ENCODE measurements around the gene ATG7.

ATG7 gene

GRCh38 chr3:11514191-11514821 lies 242.1 kb downstream of the ATG7 start:
- ATAC-seq: peak; percentile 94

DNA sequence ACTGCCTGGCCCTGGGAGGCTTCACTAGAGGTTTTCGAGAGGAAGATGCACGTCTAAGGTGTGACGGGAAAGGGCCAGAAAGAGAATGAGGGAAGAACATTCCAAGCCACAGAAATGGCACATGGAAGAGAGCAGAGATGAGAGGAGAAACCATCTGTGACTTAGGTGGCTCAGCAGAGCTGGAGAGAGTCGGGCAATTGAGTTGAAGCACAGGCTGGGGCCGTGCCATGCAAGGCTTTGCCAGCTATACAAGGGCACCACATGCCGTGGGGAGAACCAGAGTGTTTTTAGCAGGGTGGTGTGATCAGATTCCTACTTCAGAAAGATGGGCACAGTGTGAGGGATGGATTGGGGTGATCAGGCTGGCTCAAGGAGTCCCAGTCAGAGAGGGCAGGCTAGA lies 245.4 kb downstream of the ATG7 start:
- no peak for TF ChIP-seq ZNF70 (CRISPR knock-in tag; IDR thresholded peaks at IDR 0.05)
- TF ChIP-seq ISL1 (CRISPR knock-in tag; IDR thresholded peaks at IDR 0.05): no peak
- no peak for TF ChIP-seq POU6F1 (CRISPR knock-in tag; IDR thresholded peaks at IDR 0.05; ENCODE audit: borderline replicate concordance, low read depth)
- TF ChIP-seq CREB5 (CRISPR knock-in tag; IDR thresholded peaks at IDR 0.05; ENCODE audit: low read depth): no peak
- TF ChIP-seq CSDC2 (CRISPR knock-in tag; IDR thresholded peaks at IDR 0.05): no peak
- TF ChIP-seq TOX (CRISPR knock-in tag; IDR thresholded peaks at IDR 0.05; ENCODE audit: borderline replicate concordance): no peak
- TF ChIP-seq ESRRG (CRISPR knock-in tag; IDR thresholded peaks at IDR 0.05): no peak
- no peak for ATAC-seq

More at GRCh38 chr3:11514191-11514821, 242.1 kb downstream of the ATG7 start:
- TF ChIP-seq, protein P1, sequence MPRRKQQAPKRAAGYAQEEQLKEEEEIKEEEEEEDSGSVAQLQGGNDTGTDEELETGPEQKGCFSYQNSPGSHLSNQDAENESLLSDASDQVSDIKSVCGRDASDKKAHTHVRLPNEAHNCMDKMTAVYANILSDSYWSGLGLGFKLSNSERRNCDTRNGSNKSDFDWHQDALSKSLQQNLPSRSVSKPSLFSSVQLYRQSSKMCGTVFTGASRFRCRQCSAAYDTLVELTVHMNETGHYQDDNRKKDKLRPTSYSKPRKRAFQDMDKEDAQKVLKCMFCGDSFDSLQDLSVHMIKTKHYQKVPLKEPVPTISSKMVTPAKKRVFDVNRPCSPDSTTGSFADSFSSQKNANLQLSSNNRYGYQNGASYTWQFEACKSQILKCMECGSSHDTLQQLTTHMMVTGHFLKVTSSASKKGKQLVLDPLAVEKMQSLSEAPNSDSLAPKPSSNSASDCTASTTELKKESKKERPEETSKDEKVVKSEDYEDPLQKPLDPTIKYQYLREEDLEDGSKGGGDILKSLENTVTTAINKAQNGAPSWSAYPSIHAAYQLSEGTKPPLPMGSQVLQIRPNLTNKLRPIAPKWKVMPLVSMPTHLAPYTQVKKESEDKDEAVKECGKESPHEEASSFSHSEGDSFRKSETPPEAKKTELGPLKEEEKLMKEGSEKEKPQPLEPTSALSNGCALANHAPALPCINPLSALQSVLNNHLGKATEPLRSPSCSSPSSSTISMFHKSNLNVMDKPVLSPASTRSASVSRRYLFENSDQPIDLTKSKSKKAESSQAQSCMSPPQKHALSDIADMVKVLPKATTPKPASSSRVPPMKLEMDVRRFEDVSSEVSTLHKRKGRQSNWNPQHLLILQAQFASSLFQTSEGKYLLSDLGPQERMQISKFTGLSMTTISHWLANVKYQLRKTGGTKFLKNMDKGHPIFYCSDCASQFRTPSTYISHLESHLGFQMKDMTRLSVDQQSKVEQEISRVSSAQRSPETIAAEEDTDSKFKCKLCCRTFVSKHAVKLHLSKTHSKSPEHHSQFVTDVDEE (CRISPR knock-in tag; IDR thresholded peaks at IDR 0.05): no peak
- TF ChIP-seq TOX (CRISPR knock-in tag; IDR thresholded peaks at IDR 0.05; ENCODE audit: borderline replicate concordance) (no peak), ARNTL (CRISPR knock-in tag; IDR thresholded peaks at IDR 0.05; ENCODE audit: borderline replicate concordance, low read depth) (no peak), POU6F1 (CRISPR knock-in tag; IDR thresholded peaks at IDR 0.05; ENCODE audit: borderline replicate concordance, low read depth) (no peak), ZFP3 (CRISPR knock-in tag; IDR thresholded peaks at IDR 0.05) (no peak), OSR1 (CRISPR knock-in tag; IDR thresholded peaks at IDR 0.05) (no peak), CREB5 (CRISPR knock-in tag; IDR thresholded peaks at IDR 0.05; ENCODE audit: low read depth) (no peak), CSDC2 (CRISPR knock-in tag; IDR thresholded peaks at IDR 0.05) (no peak), TCF4 (CRISPR knock-in tag; IDR thresholded peaks at IDR 0.05; ENCODE audit: borderline replicate concordance) (no peak), PPARA (CRISPR knock-in tag; IDR thresholded peaks at IDR 0.05; ENCODE audit: borderline replicate concordance) (no peak), SNAI2 (CRISPR knock-in tag; IDR thresholded peaks at IDR 0.05) (no peak), ZFP30 (CRISPR knock-in tag; IDR thresholded peaks at IDR 0.05) (no peak), ZC3H10 (CRISPR knock-in tag; IDR thresholded peaks at IDR 0.05) (no peak), ESRRG (CRISPR knock-in tag; IDR thresholded peaks at IDR 0.05) (no peak), ZNF8 (CRISPR knock-in tag; IDR thresholded peaks at IDR 0.05) (no peak), ZNF565 (CRISPR knock-in tag; conservative IDR thresholded peaks at IDR 0.05; ENCODE audit: low read depth) (no peak), ISL1 (CRISPR knock-in tag; IDR thresholded peaks at IDR 0.05) (no peak), ZNF70 (CRISPR knock-in tag; IDR thresholded peaks at IDR 0.05) (no peak), GLIS3 (CRISPR knock-in tag; IDR thresholded peaks at IDR 0.05) (no peak)
- TF ChIP-seq, protein P2, sequence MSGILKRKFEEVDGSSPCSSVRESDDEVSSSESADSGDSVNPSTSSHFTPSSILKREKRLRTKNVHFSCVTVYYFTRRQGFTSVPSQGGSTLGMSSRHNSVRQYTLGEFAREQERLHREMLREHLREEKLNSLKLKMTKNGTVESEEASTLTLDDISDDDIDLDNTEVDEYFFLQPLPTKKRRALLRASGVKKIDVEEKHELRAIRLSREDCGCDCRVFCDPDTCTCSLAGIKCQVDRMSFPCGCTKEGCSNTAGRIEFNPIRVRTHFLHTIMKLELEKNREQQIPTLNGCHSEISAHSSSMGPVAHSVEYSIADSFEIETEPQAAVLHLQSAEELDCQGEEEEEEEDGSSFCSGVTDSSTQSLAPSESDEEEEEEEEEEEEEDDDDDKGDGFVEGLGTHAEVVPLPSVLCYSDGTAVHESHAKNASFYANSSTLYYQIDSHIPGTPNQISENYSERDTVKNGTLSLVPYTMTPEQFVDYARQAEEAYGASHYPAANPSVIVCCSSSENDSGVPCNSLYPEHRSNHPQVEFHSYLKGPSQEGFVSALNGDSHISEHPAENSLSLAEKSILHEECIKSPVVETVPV (CRISPR knock-in tag; IDR thresholded peaks at IDR 0.05): no peak
